ACC112 (cell line): ENCODE results near the gene NFAT5.
"Not testable (repeated sequence)": the region's sequence is repeated elsewhere in the genome, so short reads cannot be mapped to it uniquely, and the experiment has no call there.

Experiments used
- H2AFZ ChIP-seq: fragments of 200-600 bp; sonication (generic); one replicate; pipeline ENCODE4 v1.6.0; 2017; ENCODE audit warnings: antibody characterized with exemption, low read length; ENCODE audit not compliant: unreplicated experiment
- H3K27ac ChIP-seq: fragments of 200-600 bp; sonication (generic); 2 replicates; pipeline ENCODE4 v1.5.1; 2014; ENCODE audit warnings: low read depth, mild to moderate bottlenecking, antibody characterized with exemption, low read length, moderate library complexity
- H3K27me3 ChIP-seq: fragments of 200-600 bp; sonication (generic); 2 replicates; pipeline ENCODE4 v1.6.1; 2014; ENCODE audit warnings: mild to moderate bottlenecking, antibody characterized with exemption, low read length, moderate library complexity, mixed read lengths; ENCODE audit not compliant: insufficient read depth
- H3K36me3 ChIP-seq: fragments of 200-600 bp; sonication (generic); 2 replicates; pipeline ENCODE4 v1.6.1; 2016; ENCODE audit warnings: mild to moderate bottlenecking, antibody characterized with exemption, low read length, moderate library complexity, mixed read lengths; ENCODE audit not compliant: insufficient read depth
- H3K4me1 ChIP-seq: fragments of 200-600 bp; sonication (generic); one replicate; pipeline ENCODE4 v1.6.1; 2016; ENCODE audit warnings: low read length, mixed read lengths; ENCODE audit not compliant: insufficient read depth, unreplicated experiment, control insufficient read depth
- H3K4me3 ChIP-seq: fragments of 200-600 bp; sonication (generic); 2 replicates; pipeline ENCODE4 v1.5.1; 2014; ENCODE audit warnings: mild to moderate bottlenecking, low read depth, low read length
- H3K79me2 ChIP-seq: fragments of 200-600 bp; sonication (generic); one replicate; pipeline ENCODE4 v1.6.0; 2016; ENCODE audit warnings: low read length; ENCODE audit not compliant: control insufficient read depth, unreplicated experiment, insufficient read depth

NFAT5 gene

DNA sequence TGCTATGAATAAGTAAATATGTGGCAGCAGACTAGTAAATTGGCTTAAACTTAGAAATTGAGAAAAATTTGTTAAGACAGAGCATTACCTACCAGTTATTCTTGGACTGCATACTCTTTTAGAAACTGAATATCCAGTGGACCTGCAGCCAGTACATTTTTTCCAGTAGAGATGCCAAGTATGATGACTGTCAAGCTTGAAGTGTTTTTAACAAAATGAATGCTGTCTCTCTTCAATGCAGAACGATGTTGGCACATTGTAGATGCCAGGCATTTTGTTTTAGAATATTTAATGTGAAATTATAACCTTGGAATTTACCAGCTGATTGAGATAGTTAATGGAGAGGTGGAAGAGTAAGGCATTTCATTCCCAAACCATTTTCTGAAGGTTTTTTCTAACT lies 52.5 kb downstream of the NFAT5 start:
- Histone ChIP-seq H2AFZ (no peak overlapping the region), H3K27ac (no peak overlapping the region), H3K36me3 (no peaks in the 10 kb centered on the region), H3K4me1 (peaks cover 22% of the 10 kb centered on the region), H3K27me3 (no peaks in the 10 kb centered on the region), H3K4me3 (no peak overlapping the region), H3K79me2 (peaks cover 69% of the 10 kb centered on the region)

DNA sequence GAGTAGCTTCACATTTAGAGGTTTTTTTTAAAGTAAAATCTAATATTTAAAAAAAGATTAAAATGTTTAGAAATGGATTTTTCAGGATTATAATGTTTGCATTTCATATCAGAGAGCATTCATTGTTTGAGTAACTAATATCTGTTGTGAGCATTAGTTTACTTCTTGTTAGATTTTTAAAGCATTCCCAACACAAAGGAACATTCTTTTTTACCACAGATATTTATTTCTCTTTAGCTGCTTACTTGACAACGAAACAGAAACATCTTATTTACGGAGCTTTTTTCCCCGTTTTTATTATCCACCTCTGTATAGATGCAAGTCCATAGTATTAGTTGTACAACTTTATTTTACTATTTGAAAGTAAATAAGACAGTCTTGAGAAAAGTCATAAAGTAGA lies 53.0 kb downstream of the NFAT5 start:
- H3K27me3 ChIP-seq: no peaks in the 10 kb centered on the region
- H3K79me2 ChIP-seq: peaks cover 65% of the 10 kb centered on the region
- no peak overlapping the region for H3K27ac ChIP-seq
- H2AFZ ChIP-seq: no peak overlapping the region
- no peaks in the 10 kb centered on the region for H3K36me3 ChIP-seq
- peaks cover 18% of the 10 kb centered on the region for H3K4me1 ChIP-seq
- H3K4me3 ChIP-seq: no peak overlapping the region

- H3K79me2 ChIP-seq: peaks cover 61% of the 10 kb centered on the region
- no peaks in the 10 kb centered on the region for H3K36me3 ChIP-seq
- peaks cover 18% of the 10 kb centered on the region for H3K4me1 ChIP-seq
- H2AFZ ChIP-seq: no peak overlapping the region
- no peak overlapping the region for H3K27ac ChIP-seq
- no peaks in the 10 kb centered on the region for H3K27me3 ChIP-seq
- H3K4me3 ChIP-seq: no peak overlapping the region
Measured at GRCh38 chr16:69619514-69619913, 53.7 kb downstream of the NFAT5 start.

DNA sequence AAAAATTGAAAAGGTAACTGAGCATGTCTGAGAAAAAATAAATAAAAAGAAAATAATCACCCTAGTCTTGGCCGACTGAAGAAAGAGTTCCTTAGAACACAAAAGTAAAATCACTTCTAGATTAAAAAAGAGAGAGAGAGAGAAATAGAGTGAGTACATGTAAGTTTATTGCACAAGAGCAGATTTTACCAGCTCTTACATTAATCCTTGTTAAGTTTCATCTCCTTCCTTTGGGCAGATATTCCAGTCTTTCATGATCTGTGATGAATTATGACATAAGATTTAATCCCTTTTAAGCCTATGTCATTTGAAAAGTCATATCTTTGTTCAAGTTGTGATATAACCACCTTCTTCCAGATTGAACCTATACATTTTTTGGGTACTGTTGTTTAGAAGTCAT lies 54.8 kb downstream of the NFAT5 start:
- Histone ChIP-seq H3K4me1 (peaks cover 18% of the 10 kb centered on the region), H3K4me3 (no peak overlapping the region), H3K27ac (no peak overlapping the region), H3K79me2 (peaks cover 56% of the 10 kb centered on the region), H2AFZ (no peak overlapping the region), H3K36me3 (no peaks in the 10 kb centered on the region), H3K27me3 (no peaks in the 10 kb centered on the region)

DNA sequence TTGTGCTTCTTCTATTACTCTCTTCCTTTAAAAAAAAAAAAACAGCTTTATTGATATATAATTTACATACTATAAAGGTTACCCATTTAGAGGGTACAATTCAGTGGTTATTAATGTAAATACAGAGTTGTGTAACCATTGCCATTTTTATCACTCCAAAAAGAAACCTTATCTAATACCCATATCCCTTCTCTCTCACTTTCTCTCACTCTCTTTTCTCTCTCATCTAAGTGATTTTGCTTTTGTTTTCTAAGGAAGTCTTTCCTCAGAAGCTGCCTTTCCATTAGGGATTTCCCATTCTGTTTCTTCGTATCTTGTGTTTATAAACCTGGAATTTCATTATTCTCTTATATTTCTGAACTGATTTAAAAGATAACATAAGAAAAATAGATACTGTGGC lies 55.5 kb downstream of the NFAT5 start:
- no peak overlapping the region for H2AFZ ChIP-seq
- peaks cover 22% of the 10 kb centered on the region for H3K4me1 ChIP-seq
- H3K27me3 ChIP-seq: no peaks in the 10 kb centered on the region
- 0 out of 2 replicates have a peak, but pooled peaks cover under 1% of the 10 kb centered on the region for H3K36me3 ChIP-seq
- no peak overlapping the region for H3K27ac ChIP-seq
- H3K4me3 ChIP-seq: no peak overlapping the region
- peaks cover 54% of the 10 kb centered on the region for H3K79me2 ChIP-seq

GRCh38 chr16:69626256-69626655 lies 60.5 kb downstream of the NFAT5 start:
- H3K4me1 ChIP-seq: peaks cover 7% of the 10 kb centered on the region
- H3K4me3 ChIP-seq: no peak overlapping the region
- no peak overlapping the region for H3K27ac ChIP-seq
- no peaks in the 10 kb centered on the region for H3K27me3 ChIP-seq
- peaks cover 37% of the 10 kb centered on the region for H3K79me2 ChIP-seq
- peaks cover 18% of the 10 kb centered on the region for H3K36me3 ChIP-seq
- H2AFZ ChIP-seq: no peak overlapping the region

DNA sequence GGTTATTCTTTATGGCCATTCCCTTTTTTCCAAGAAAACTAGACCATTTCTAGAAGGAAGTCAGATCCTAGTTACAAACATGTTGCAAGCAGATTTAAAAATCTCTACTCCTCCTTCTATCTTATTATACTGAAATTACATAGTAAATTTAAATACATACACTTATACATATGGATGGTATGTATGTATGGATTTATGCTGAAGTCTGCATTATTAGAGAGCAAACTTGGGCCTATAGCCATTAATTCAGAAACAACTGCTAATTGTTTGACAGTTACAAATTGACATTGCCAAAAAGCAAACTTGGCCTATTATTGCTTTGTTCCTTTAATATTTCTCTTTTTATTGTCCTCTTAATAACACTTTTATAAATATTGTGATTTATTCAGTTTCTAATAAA lies 67.1 kb downstream of the NFAT5 start:
- no peak overlapping the region for H2AFZ ChIP-seq

GRCh38 chr16:69633375-69633774 lies 67.6 kb downstream of the NFAT5 start:
- Histone ChIP-seq H2AFZ (no peak overlapping the region), H3K27ac (no peak overlapping the region), H3K79me2 (peaks cover 21% of the 10 kb centered on the region), H3K4me3 (no peak overlapping the region), H3K27me3 (no peaks in the 10 kb centered on the region), H3K36me3 (peaks cover 56% of the 10 kb centered on the region), H3K4me1 (no peaks in the 10 kb centered on the region)

More for the DNA sequence above, 67.1 kb downstream of the NFAT5 start:
- Histone ChIP-seq H3K79me2 (peaks cover 21% of the 10 kb centered on the region), H3K27me3 (no peaks in the 10 kb centered on the region), H3K4me3 (no peak overlapping the region), H3K4me1 (no peaks in the 10 kb centered on the region), H3K36me3 (peaks cover 56% of the 10 kb centered on the region), H3K27ac (no peak overlapping the region)

- H3K4me1 ChIP-seq, H2AFZ ChIP-seq, H3K27me3 ChIP-seq, H3K4me3 ChIP-seq, H3K27ac ChIP-seq: not testable (repeated sequence)
- H3K79me2 ChIP-seq: peaks cover 23% of the 10 kb centered on the region
- H3K36me3 ChIP-seq: peaks cover 39% of the 10 kb centered on the region
Measured at GRCh38 chr16:69636563-69637146, 70.9 kb downstream of the NFAT5 start.

DNA sequence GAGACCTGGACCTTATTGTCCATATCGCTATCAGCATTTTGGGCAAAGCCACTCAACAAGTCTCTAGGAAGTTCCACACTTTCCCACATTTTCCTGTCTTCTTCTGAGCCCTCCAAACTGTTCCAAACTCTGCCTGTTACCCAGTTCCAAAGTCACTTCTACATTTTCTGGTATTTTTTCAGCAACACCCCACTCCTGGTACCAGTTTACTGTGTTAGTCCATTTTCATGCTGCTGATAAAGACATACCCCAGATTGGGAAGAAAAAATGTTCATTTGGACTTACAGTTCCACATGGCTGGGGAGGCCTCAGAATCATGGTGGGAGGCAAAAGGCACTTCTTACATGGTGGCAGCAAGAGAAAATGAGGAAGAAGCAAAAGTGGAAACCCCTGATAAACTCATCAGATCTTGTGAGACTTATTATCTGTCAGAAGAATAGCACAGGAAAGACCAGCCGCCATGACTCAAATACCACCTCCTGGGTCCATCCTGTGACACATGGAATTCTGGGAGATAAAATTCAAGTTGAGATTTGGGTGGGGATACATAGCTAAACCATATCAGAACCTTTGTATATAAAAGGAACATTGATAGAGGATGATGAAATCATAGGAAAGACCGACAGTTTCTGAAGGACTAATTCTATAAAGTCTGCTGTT lies 71.6 kb downstream of the NFAT5 start:
- peaks cover 18% of the 10 kb centered on the region for H3K79me2 ChIP-seq
- not testable (repeated sequence) for H3K27me3 ChIP-seq, H3K27ac ChIP-seq, H3K4me3 ChIP-seq, H2AFZ ChIP-seq, H3K4me1 ChIP-seq
- H3K36me3 ChIP-seq: peaks cover 35% of the 10 kb centered on the region

- not testable (repeated sequence) for H3K27ac ChIP-seq, H2AFZ ChIP-seq, H3K4me3 ChIP-seq, H3K27me3 ChIP-seq, H3K4me1 ChIP-seq
- Histone ChIP-seq H3K36me3 (peaks cover 15% of the 10 kb centered on the region), H3K79me2 (peaks cover 21% of the 10 kb centered on the region)
Measured at GRCh38 chr16:69643997-69644396, 78.2 kb downstream of the NFAT5 start.
